ENCODE results near the gene ASPHD1. TPM values are rescaled to one million over a fixed set of nuclear protein-coding genes. Genes with fewer than 3 reads are reported as not detected.

ASPHD1 gene
- total and polyA plus RNA-seq, 5 donors from 2014 or later: not detected

Other genes starting within 250 kb of the ASPHD1 start
- 149 TPM for gene SPN, start 237.2 kb upstream of the ASPHD1 start, total RNA-seq
- gene SPN, start 237.2 kb upstream of the ASPHD1 start, polyA plus RNA-seq: 100 to 1,000 TPM; 103 to 135 (median 126) TPM
- 2.4 TPM for gene QPRT, start 221.3 kb upstream of the ASPHD1 start, total RNA-seq
- gene QPRT, start 221.3 kb upstream of the ASPHD1 start, polyA plus RNA-seq: 1 to 10 TPM in 1 of 4 donors, under 1 TPM in 3; 0.53 to 2.1 (median 0.69) TPM
- 89.4 TPM for gene C16orf54, start 154.5 kb upstream of the ASPHD1 start, total RNA-seq
- 10 to 100 TPM; 31.4 to 84.9 (median 57.2) TPM for gene C16orf54, start 154.5 kb upstream of the ASPHD1 start, polyA plus RNA-seq
- not detected for gene ZG16, start 122.2 kb upstream of the ASPHD1 start, total RNA-seq
- not detected for gene ZG16, start 122.2 kb upstream of the ASPHD1 start, polyA plus RNA-seq
- 89.1 TPM for gene KIF22, start 109.7 kb upstream of the ASPHD1 start, total RNA-seq
- gene KIF22, start 109.7 kb upstream of the ASPHD1 start, polyA plus RNA-seq: 10 to 100 TPM; 49.4 to 65.1 (median 56.1) TPM
- gene MAZ, start 94.0 kb upstream of the ASPHD1 start, total RNA-seq: 224 TPM
- 10 to 100 TPM; 36.9 to 62.2 (median 44.5) TPM for gene MAZ, start 94.0 kb upstream of the ASPHD1 start, polyA plus RNA-seq
- 1.9 TPM for gene PRRT2, start 88.3 kb upstream of the ASPHD1 start, total RNA-seq
- gene PRRT2, start 88.3 kb upstream of the ASPHD1 start, polyA plus RNA-seq: under 1 TPM in 2 of 4 donors, not detected in 2; 0.06 to 0.17 TPM
- gene PAGR1, start 84.3 kb upstream of the ASPHD1 start, total RNA-seq: 15.6 TPM
- gene PAGR1, start 84.3 kb upstream of the ASPHD1 start, polyA plus RNA-seq: 10 to 100 TPM; 41.0 to 48.8 (median 45.5) TPM
- 163 TPM for gene MVP, start 80.0 kb upstream of the ASPHD1 start, total RNA-seq
- gene MVP, start 80.0 kb upstream of the ASPHD1 start, polyA plus RNA-seq: 100 to 1,000 TPM; 116 to 157 (median 133) TPM
- gene CDIPT, start 37.3 kb upstream of the ASPHD1 start, total RNA-seq: 47.7 TPM
- 100 to 1,000 TPM; 100 to 122 (median 108) TPM for gene CDIPT, start 37.3 kb upstream of the ASPHD1 start, polyA plus RNA-seq
- gene SEZ6L2, start 938 bp upstream of the ASPHD1 start, total RNA-seq: not detected
- gene SEZ6L2, start 938 bp upstream of the ASPHD1 start, polyA plus RNA-seq: not detected
- 52.3 TPM for gene KCTD13, start 25.7 kb downstream of the ASPHD1 start, total RNA-seq
- 10 to 100 TPM in 2 of 4 donors, 1 to 10 TPM in 2; 7.0 to 12.8 (median 9.9) TPM for gene KCTD13, start 25.7 kb downstream of the ASPHD1 start, polyA plus RNA-seq
- 76.7 TPM for gene TMEM219, start 61.6 kb downstream of the ASPHD1 start, total RNA-seq
- 100 to 1,000 TPM; 193 to 261 (median 221) TPM for gene TMEM219, start 61.6 kb downstream of the ASPHD1 start, polyA plus RNA-seq
- 30.0 TPM for gene TAOK2, start 73.4 kb downstream of the ASPHD1 start, total RNA-seq
- gene TAOK2, start 73.4 kb downstream of the ASPHD1 start, polyA plus RNA-seq: 1 to 10 TPM; 2.1 to 3.5 (median 2.9) TPM
- 12.4 TPM for gene HIRIP3, start 95.1 kb downstream of the ASPHD1 start, total RNA-seq
- gene HIRIP3, start 95.1 kb downstream of the ASPHD1 start, polyA plus RNA-seq: 10 to 100 TPM; 13.9 to 19.9 (median 16.2) TPM
- 105 TPM for gene INO80E, start 95.8 kb downstream of the ASPHD1 start, total RNA-seq
- gene INO80E, start 95.8 kb downstream of the ASPHD1 start, polyA plus RNA-seq: 1 to 10 TPM; 5.0 to 8.9 (median 6.0) TPM
- not detected for gene DOC2A, start 110.5 kb downstream of the ASPHD1 start, total RNA-seq
- not detected for gene DOC2A, start 110.5 kb downstream of the ASPHD1 start, polyA plus RNA-seq
- gene C16orf92, start 122.7 kb downstream of the ASPHD1 start, total RNA-seq: not detected
- gene C16orf92, start 122.7 kb downstream of the ASPHD1 start, polyA plus RNA-seq: not detected
- not detected for gene TLCD3B, start 130.8 kb downstream of the ASPHD1 start, total RNA-seq
- gene TLCD3B, start 130.8 kb downstream of the ASPHD1 start, polyA plus RNA-seq: not detected
- 430 TPM for gene ALDOA, start 165.3 kb downstream of the ASPHD1 start, total RNA-seq
- gene ALDOA, start 165.3 kb downstream of the ASPHD1 start, polyA plus RNA-seq: 1,000 to 10,000 TPM; 1,129 to 1,243 (median 1,151) TPM
- gene PPP4C, start 175.5 kb downstream of the ASPHD1 start, total RNA-seq: 97.0 TPM
- gene PPP4C, start 175.5 kb downstream of the ASPHD1 start, polyA plus RNA-seq: 100 to 1,000 TPM; 232 to 289 (median 262) TPM
- gene TBX6, start 191.4 kb downstream of the ASPHD1 start, total RNA-seq: 0.42 TPM
- under 1 TPM in 1 of 4 donors, not detected in 3; 0.29 TPM for gene TBX6, start 191.4 kb downstream of the ASPHD1 start, polyA plus RNA-seq
- gene YPEL3, start 195.7 kb downstream of the ASPHD1 start, total RNA-seq: 121 TPM
- gene YPEL3, start 195.7 kb downstream of the ASPHD1 start, polyA plus RNA-seq: 100 to 1,000 TPM; 245 to 319 (median 297) TPM
- 26.7 TPM for gene GDPD3, start 213.0 kb downstream of the ASPHD1 start, total RNA-seq
- gene GDPD3, start 213.0 kb downstream of the ASPHD1 start, polyA plus RNA-seq: under 1 TPM in 2 of 4 donors, not detected in 2; 0.13 to 0.28 TPM
- 71.4 TPM for gene MAPK3, start 222.7 kb downstream of the ASPHD1 start, total RNA-seq
- 10 to 100 TPM in 1 of 4 donors, 1 to 10 TPM in 3; 7.3 to 12.6 (median 9.1) TPM for gene MAPK3, start 222.7 kb downstream of the ASPHD1 start, polyA plus RNA-seq